Subcutaneous abdominal adipose tissue (tissue), 5 donors: Measurements from ENCODE around the gene KRTAP10-7.
"Not testable (repeated sequence)": the region's sequence is repeated elsewhere in the genome, so short reads cannot be mapped to it uniquely, and the experiment has no call there.

Experiments used
- H3K27ac ChIP-seq: one replicate; pipeline ENCODE4 v1.7.0; 2013; ENCODE audit warnings: low read depth, mild to moderate bottlenecking, inconsistent platforms, low read length, moderate library complexity
- H3K27me3 ChIP-seq, 5 donors: one replicate each; pipeline ENCODE4 v1.7.0; 2013; ENCODE audit warnings: low read length in 5 of 5, inconsistent platforms in 1 of 5; ENCODE audit not compliant: control insufficient read depth in 5 of 5, insufficient read depth in 4 of 5
- H3K36me3 ChIP-seq, 5 donors: one replicate each; pipeline ENCODE4 v1.7.0; 2013; ENCODE audit warnings: low read length in 5 of 5; ENCODE audit not compliant: control insufficient read depth in 5 of 5, insufficient read depth in 5 of 5
- H3K4me1 ChIP-seq, 5 donors: one replicate each; pipeline ENCODE4 v1.7.0; 2013; ENCODE audit warnings: low read length in 5 of 5, mild to moderate bottlenecking in 3 of 5, moderate library complexity in 1 of 5; ENCODE audit not compliant: control insufficient read depth in 5 of 5, insufficient read depth in 5 of 5
- H3K4me3 ChIP-seq, 5 donors: one replicate each; pipeline ENCODE4 v1.7.0; 2013; ENCODE audit warnings: low read length in 5 of 5, low read depth in 1 of 5
- H3K9ac ChIP-seq, 5 donors: one replicate each; pipeline ENCODE4 v1.7.0; 2013; ENCODE audit warnings: low read length in 5 of 5, mild to moderate bottlenecking in 4 of 5, moderate library complexity in 3 of 5
- H3K9me3 ChIP-seq, 5 donors: one replicate each; pipeline ENCODE4 v1.7.0; 2013; ENCODE audit warnings: low read length in 5 of 5; ENCODE audit not compliant: control insufficient read depth in 5 of 5
- donor health status: healthy.
- donor health status: healthy.
- donor health status: healthy.
- donor health status: healthy.
- donor health status: healthy.

Gene KRTAP10-7

GRCh38 chr21:44600118-44600978, at the start of gene KRTAP10-7:
Gene KRTAP10-7, plus strand, starts transcription at chr21:44600597. Its CDS starts 25 bp downstream, at chr21:44600622.
- not testable (repeated sequence) for H3K9me3 ChIP-seq, H3K4me3 ChIP-seq, H3K9ac ChIP-seq, H3K36me3 ChIP-seq, H3K4me1 ChIP-seq, H3K27ac ChIP-seq
- H3K27me3 ChIP-seq, result peaks cover 9 to 36% (median 20%) of the 10 kb centered on the region in 5 donors

GRCh38 chr21:44550807-44551206, 49.6 kb upstream of the KRTAP10-7 start:
- H3K9me3 ChIP-seq, result peaks cover 0 to 9% (median 4%) of the 10 kb centered on the region in 5 donors
- H3K27ac ChIP-seq, result no peak overlapping the region
- no peaks in the 10 kb centered on the region for H3K36me3 ChIP-seq
- no peak overlapping the region for H3K9ac ChIP-seq
- H3K27me3 ChIP-seq, result peaks cover 22 to 55% (median 43%) of the 10 kb centered on the region in 5 donors
- H3K4me1 ChIP-seq, result no peaks in the 10 kb centered on the region
- H3K4me3 ChIP-seq, result no peak overlapping the region

- Histone ChIP-seq H3K4me1 (no peaks in the 10 kb centered on the region), H3K9ac (no peak within 1 kb of the TSS), H3K27me3 (peaks cover 22 to 56% (median 46%) of the 10 kb centered on the region in 5 donors), H3K27ac (no peak within 1 kb of the TSS), H3K4me3 (no peak within 1 kb of the TSS), H3K9me3 (peaks cover 0 to 5% (median 4%) of the 10 kb centered on the region in 5 donors), H3K36me3 (no peaks in the 10 kb centered on the region)
Measured at GRCh38 chr21:44551340-44551961, 48.9 kb upstream of the KRTAP10-7 start, which contains the start of gene KRTAP10-2. Gene KRTAP10-2, minus strand, starts transcription at chr21:44551505. Its CDS starts 47 bp downstream, at chr21:44551458.

- Histone ChIP-seq H3K27ac (no peak overlapping the region), H3K9ac (no peak overlapping the region), H3K4me3 (no peak overlapping the region), H3K36me3 (no peaks in the 10 kb centered on the region), H3K4me1 (no peaks in the 10 kb centered on the region), H3K27me3 (peaks cover 22 to 63% (median 50%) of the 10 kb centered on the region in 5 donors), H3K9me3 (peaks cover 0 to 4% (median 0%) of the 10 kb centered on the region in 5 donors)
Measured at GRCh38 chr21:44552136-44552535, 48.3 kb upstream of the KRTAP10-7 start.

GRCh38 chr21:44552681-44553080, 47.7 kb upstream of the KRTAP10-7 start:
- H3K27me3 ChIP-seq, result peaks cover 25 to 66% (median 50%) of the 10 kb centered on the region in 5 donors
- H3K27ac ChIP-seq, result no peak overlapping the region
- no peak overlapping the region for H3K9ac ChIP-seq
- no peaks in the 10 kb centered on the region for H3K36me3 ChIP-seq
- peaks cover 0 to 4% (median 0%) of the 10 kb centered on the region in 5 donors for H3K9me3 ChIP-seq
- H3K4me1 ChIP-seq, result no peaks in the 10 kb centered on the region
- no peak overlapping the region for H3K4me3 ChIP-seq

- Histone ChIP-seq H3K4me3 (no peak overlapping the region), H3K9me3 (peaks cover 0 to 7% (median 0%) of the 10 kb centered on the region in 5 donors), H3K27me3 (peaks cover 18 to 57% (median 43%) of the 10 kb centered on the region in 5 donors)
Measured at GRCh38 chr21:44555200-44555875, 45.1 kb upstream of the KRTAP10-7 start.

GRCh38 chr21:44556879-44557278, 43.5 kb upstream of the KRTAP10-7 start:
- Histone ChIP-seq H3K9ac (no peak overlapping the region), H3K36me3 (no peaks in the 10 kb centered on the region), H3K27ac (no peak overlapping the region), H3K4me3 (no peak overlapping the region), H3K9me3 (peaks cover 0 to 7% (median 0%) of the 10 kb centered on the region in 5 donors), H3K27me3 (peaks cover 10 to 43% (median 38%) of the 10 kb centered on the region in 5 donors), H3K4me1 (no peaks in the 10 kb centered on the region)

More at GRCh38 chr21:44555200-44555875, 45.1 kb upstream of the KRTAP10-7 start:
- Histone ChIP-seq H3K4me1 (no peaks in the 10 kb centered on the region), H3K9ac (no peak overlapping the region), H3K27ac (no peak overlapping the region), H3K36me3 (no peaks in the 10 kb centered on the region)

GRCh38 chr21:44557491-44558328, 42.7 kb upstream of the KRTAP10-7 start:
- Histone ChIP-seq H3K9ac (no peak overlapping the region), H3K27ac (no peak overlapping the region), H3K36me3 (no peaks in the 10 kb centered on the region), H3K4me1 (no peaks in the 10 kb centered on the region), H3K9me3 (peaks cover 0 to 7% (median 2%) of the 10 kb centered on the region in 5 donors), H3K4me3 (no peak overlapping the region), H3K27me3 (peaks cover 10 to 36% (median 29%) of the 10 kb centered on the region in 5 donors)

GRCh38 chr21:44558329-44558675, 42.1 kb upstream of the KRTAP10-7 start:
- not testable (repeated sequence) for H3K9me3 ChIP-seq, H3K27ac ChIP-seq, H3K4me3 ChIP-seq, H3K9ac ChIP-seq, H3K4me1 ChIP-seq, H3K36me3 ChIP-seq
- peaks cover 10 to 36% (median 27%) of the 10 kb centered on the region in 5 donors for H3K27me3 ChIP-seq
